ENCODE results near the gene ALPK3. TPM values are rescaled to one million over a fixed set of nuclear protein-coding genes. Genes with fewer than 3 reads are reported as not detected.

The ALPK3 gene
- total RNA-seq, 3 donors from 2014 or later (not counting 1 experiment from before 2014, with no cell fraction given) = 0.35 to 1.1 (median 0.63) TPM

GRCh38 chr15:84892786-84893307, 75.7 kb downstream of the ALPK3 start:
- intact Hi-C loops (cut with micrococcal nuclease) = no loop called here
- Mint-ChIP-seq H3K4me1 (no peaks in the 10 kb centered on the region), H3K27ac (no peak overlapping the region), H3K4me3 (no peak overlapping the region), H3K27me3 (ENCODE audit: low read depth in 2 of 2) (peaks cover 0 to 7% of the 10 kb centered on the region in 2 donors), H3K36me3 (no peaks in the 10 kb centered on the region), H3K9me3 (no peaks in the 10 kb centered on the region)
- no peak overlapping the region for H3K27ac ChIP-seq (ENCODE audit: low read length)
- H3K4me1 ChIP-seq (ENCODE audit: control insufficient read depth, insufficient read depth, low read length) = no peaks in the 10 kb centered on the region
- no peaks in the 10 kb centered on the region for H3K27me3 ChIP-seq (ENCODE audit: control insufficient read depth, insufficient read depth, low read length)
- no peak for TF ChIP-seq CTCF (IDR thresholded peaks at IDR 0.05)
- H3K9me3 ChIP-seq (ENCODE audit: control insufficient read depth, insufficient read depth, low read length) = no peaks in the 10 kb centered on the region
- DNase-seq (no peak), ATAC-seq (no peak)
- H3K4me3 ChIP-seq (ENCODE audit: low read length) = no peak overlapping the region
- WGBS (ENCODE audit: insufficient coverage) = 92% methylated on average over 10 of the region's 10 CpGs
- H3K36me3 ChIP-seq (ENCODE audit: control insufficient read depth, insufficient read depth, low read length) = no peaks in the 10 kb centered on the region

GRCh38 chr15:84893607-84894006, 76.5 kb downstream of the ALPK3 start:
- Mint-ChIP-seq H3K9me3 (no peaks in the 10 kb centered on the region), H3K4me3 (no peak overlapping the region), H3K36me3 (no peaks in the 10 kb centered on the region), H3K27ac (no peak overlapping the region), H3K4me1 (no peaks in the 10 kb centered on the region), H3K27me3 (ENCODE audit: low read depth in 2 of 2) (peaks cover 3 to 8% of the 10 kb centered on the region in 2 donors)
- whole genome bisulfite sequencing (ENCODE audit: insufficient coverage) = 80% methylated on average over 10 of the region's 10 CpGs
- DNase-seq = no peak
- no peaks in the 10 kb centered on the region for H3K9me3 ChIP-seq (ENCODE audit: control insufficient read depth, insufficient read depth, low read length)
- ATAC-seq = no peak
- H3K27me3 ChIP-seq (ENCODE audit: control insufficient read depth, insufficient read depth, low read length) = no peaks in the 10 kb centered on the region
- TF ChIP-seq CTCF (IDR thresholded peaks at IDR 0.05) = no peak
- H3K4me1 ChIP-seq (ENCODE audit: control insufficient read depth, insufficient read depth, low read length) = no peaks in the 10 kb centered on the region
- H3K36me3 ChIP-seq (ENCODE audit: control insufficient read depth, insufficient read depth, low read length) = no peaks in the 10 kb centered on the region
- no peak overlapping the region for H3K27ac ChIP-seq (ENCODE audit: low read length)
- intact Hi-C loops (cut with micrococcal nuclease) = no loop called here
- no peak overlapping the region for H3K4me3 ChIP-seq (ENCODE audit: low read length)

- ATAC-seq = no peak
- peaks cover 14 to 18% of the 10 kb centered on the region in 2 donors for H3K27me3 Mint-ChIP-seq (ENCODE audit: low read depth in 2 of 2)
- Histone ChIP-seq H3K36me3 (ENCODE audit: control insufficient read depth, insufficient read depth, low read length) (no peaks in the 10 kb centered on the region), H3K27ac (ENCODE audit: low read length) (no peak overlapping the region), H3K9me3 (ENCODE audit: control insufficient read depth, insufficient read depth, low read length) (no peaks in the 10 kb centered on the region), H3K4me1 (ENCODE audit: control insufficient read depth, insufficient read depth, low read length) (no peaks in the 10 kb centered on the region), H3K27me3 (ENCODE audit: control insufficient read depth, insufficient read depth, low read length) (no peaks in the 10 kb centered on the region), H3K4me3 (ENCODE audit: low read length) (no peak overlapping the region)
- 89% methylated on average over 12 of the region's 12 CpGs for WGBS (ENCODE audit: insufficient coverage)
- H3K4me1 Mint-ChIP-seq = no peaks in the 10 kb centered on the region
- H3K27ac Mint-ChIP-seq = no peak overlapping the region
- no peaks in the 10 kb centered on the region for H3K9me3 Mint-ChIP-seq
- no peak for TF ChIP-seq CTCF (IDR thresholded peaks at IDR 0.05)
- H3K4me3 Mint-ChIP-seq = no peak overlapping the region
- intact Hi-C loops (cut with micrococcal nuclease) = no loop called here
- DNase-seq = no peak
- H3K36me3 Mint-ChIP-seq = no peaks in the 10 kb centered on the region
Observed at GRCh38 chr15:84894736-84895425, 77.7 kb downstream of the ALPK3 start.

- ATAC-seq = no peak
- H3K27ac Mint-ChIP-seq = no peak overlapping the region
- no peak overlapping the region for H3K4me3 ChIP-seq (ENCODE audit: low read length)
- H3K36me3 Mint-ChIP-seq = no peaks in the 10 kb centered on the region
- no peak for TF ChIP-seq CTCF (IDR thresholded peaks at IDR 0.05)
- no peak overlapping the region for H3K27ac ChIP-seq (ENCODE audit: low read length)
- no peaks in the 10 kb centered on the region for H3K9me3 Mint-ChIP-seq
- WGBS (ENCODE audit: insufficient coverage) = 76% methylated on average over 4 of the region's 4 CpGs
- no peak for DNase-seq
- H3K27me3 ChIP-seq (ENCODE audit: control insufficient read depth, insufficient read depth, low read length) = no peaks in the 10 kb centered on the region
- H3K36me3 ChIP-seq (ENCODE audit: control insufficient read depth, insufficient read depth, low read length) = no peaks in the 10 kb centered on the region
- no peaks in the 10 kb centered on the region for H3K9me3 ChIP-seq (ENCODE audit: control insufficient read depth, insufficient read depth, low read length)
- H3K4me3 Mint-ChIP-seq = no peak overlapping the region
- H3K4me1 Mint-ChIP-seq = no peaks in the 10 kb centered on the region
- peaks cover 13 to 14% of the 10 kb centered on the region in 2 donors for H3K27me3 Mint-ChIP-seq (ENCODE audit: low read depth in 2 of 2)
- H3K4me1 ChIP-seq (ENCODE audit: control insufficient read depth, insufficient read depth, low read length) = no peaks in the 10 kb centered on the region
- intact Hi-C loops (cut with micrococcal nuclease) = no loop called here
Observed at GRCh38 chr15:84898761-84899160, 81.6 kb downstream of the ALPK3 start.

Data from natural killer cell (primary cell).